ENCODE measurements around the gene PRPS1. TPM values are rescaled to one million over a fixed set of nuclear protein-coding genes. Genes with fewer than 3 reads are reported as not detected.

The PRPS1 gene
- total and polyA plus RNA-seq, 4 donors = 11.7 to 42.0 (median 33.0) TPM

GRCh38 chrX:107646735-107647134, 18.4 kb downstream of the PRPS1 start:
- no peak for TF ChIP-seq CTCF (IDR thresholded peaks at IDR 0.05; ENCODE audit: control extremely low read depth, extremely low read depth)
- no peak for DNase-seq
- Histone ChIP-seq H3K4me1 (ENCODE audit: control insufficient read depth in 5 of 5, insufficient read depth in 5 of 5, low read length in 5 of 5) (no peaks in the 10 kb centered on the region), H3K27ac (ENCODE audit: low read depth in 1 of 2, low read length in 1 of 2) (no peak overlapping the region), H3K36me3 (ENCODE audit: control insufficient read depth in 4 of 4, insufficient read depth in 4 of 4, low read length in 4 of 4) (peaks cover 3 to 6% (median 4%) of the 10 kb centered on the region in 4 donors), H3K27me3 (ENCODE audit: control insufficient read depth in 3 of 3, insufficient read depth in 3 of 3, low read length in 2 of 3) (peaks cover 0 to 36% (median 0%) of the 10 kb centered on the region in 3 donors), H3K9ac (ENCODE audit: insufficient read depth in 1 of 2, low read length in 2 of 2) (no peak overlapping the region), H3K9me3 (ENCODE audit: control insufficient read depth in 4 of 4, insufficient read depth in 3 of 4, low read length in 3 of 4) (peaks cover 0 to 2% (median 0%) of the 10 kb centered on the region in 4 donors), H3K4me3 (no peak overlapping the region)
- ATAC-seq (ENCODE audit: insufficient read depth, low FRiP score) = no peak
- 68 to 93% methylated on average over 2 of the region's 2 CpGs for WGBS, 2 donors

GRCh38 chrX:107648332-107648731, 20.0 kb downstream of the PRPS1 start:
- WGBS, 2 donors = 91 to 100% methylated on average over 4 of the region's 4 CpGs
- Histone ChIP-seq H3K36me3 (ENCODE audit: control insufficient read depth in 4 of 4, insufficient read depth in 4 of 4, low read length in 4 of 4) (peaks cover 3 to 6% (median 4%) of the 10 kb centered on the region in 4 donors), H3K9ac (ENCODE audit: insufficient read depth in 1 of 2, low read length in 2 of 2) (no peak overlapping the region), H3K27me3 (ENCODE audit: control insufficient read depth in 3 of 3, insufficient read depth in 3 of 3, low read length in 2 of 3) (peaks cover 0 to 37% (median 0%) of the 10 kb centered on the region in 3 donors), H3K4me1 (ENCODE audit: control insufficient read depth in 5 of 5, insufficient read depth in 5 of 5, low read length in 5 of 5) (no peaks in the 10 kb centered on the region), H3K27ac (ENCODE audit: low read depth in 1 of 2, low read length in 1 of 2) (no peak overlapping the region), H3K9me3 (ENCODE audit: control insufficient read depth in 4 of 4, insufficient read depth in 3 of 4, low read length in 3 of 4) (no peaks in the 10 kb centered on the region), H3K4me3 (no peak overlapping the region)
- ATAC-seq (ENCODE audit: insufficient read depth, low FRiP score) = no peak
- no peak for TF ChIP-seq CTCF (IDR thresholded peaks at IDR 0.05; ENCODE audit: control extremely low read depth, extremely low read depth)
- DNase-seq = no peak

GRCh38 chrX:107654566-107654871, 26.2 kb downstream of the PRPS1 start:
- no peaks in the 10 kb centered on the region for H3K9me3 ChIP-seq (ENCODE audit: control insufficient read depth in 4 of 4, insufficient read depth in 3 of 4, low read length in 3 of 4)
- peaks cover 0 to 9% (median 0%) of the 10 kb centered on the region in 5 donors for H3K4me1 ChIP-seq (ENCODE audit: control insufficient read depth in 5 of 5, insufficient read depth in 5 of 5, low read length in 5 of 5)
- H3K4me3 ChIP-seq = no peak overlapping the region
- DNase-seq = peak; percentile 37 to 57 (median 56)
- no peak overlapping the region for H3K9ac ChIP-seq (ENCODE audit: insufficient read depth in 1 of 2, low read length in 2 of 2)
- no peak overlapping the region for H3K27ac ChIP-seq (ENCODE audit: low read depth in 1 of 2, low read length in 1 of 2)
- TF ChIP-seq CTCF (IDR thresholded peaks at IDR 0.05; ENCODE audit: control extremely low read depth, extremely low read depth) = no peak
- H3K36me3 ChIP-seq (ENCODE audit: control insufficient read depth in 4 of 4, insufficient read depth in 4 of 4, low read length in 4 of 4) = peaks cover 0 to 4% (median 2%) of the 10 kb centered on the region in 4 donors
- no peak for ATAC-seq (ENCODE audit: insufficient read depth, low FRiP score)
- peaks cover 0 to 32% (median 4%) of the 10 kb centered on the region in 3 donors for H3K27me3 ChIP-seq (ENCODE audit: control insufficient read depth in 3 of 3, insufficient read depth in 3 of 3, low read length in 2 of 3)
- WGBS, 2 donors = 14 to 39% methylated on average over 2 of the region's 2 CpGs
